ENCODE data around the gene SULT1A3. TPM values are rescaled to one million over a fixed set of nuclear protein-coding genes. Genes with fewer than 3 reads are reported as not detected.
"Not testable (repeated sequence)": the region's sequence is repeated elsewhere in the genome, so short reads cannot be mapped to it uniquely, and the experiment has no call there.

Gene SULT1A3
- total and polyA plus RNA-seq, 2 of the 8 experiments (the other 6 are each of a cell fraction or from before 2014, with no cell fraction given) = 1.9 to 13.8 TPM

DNA sequence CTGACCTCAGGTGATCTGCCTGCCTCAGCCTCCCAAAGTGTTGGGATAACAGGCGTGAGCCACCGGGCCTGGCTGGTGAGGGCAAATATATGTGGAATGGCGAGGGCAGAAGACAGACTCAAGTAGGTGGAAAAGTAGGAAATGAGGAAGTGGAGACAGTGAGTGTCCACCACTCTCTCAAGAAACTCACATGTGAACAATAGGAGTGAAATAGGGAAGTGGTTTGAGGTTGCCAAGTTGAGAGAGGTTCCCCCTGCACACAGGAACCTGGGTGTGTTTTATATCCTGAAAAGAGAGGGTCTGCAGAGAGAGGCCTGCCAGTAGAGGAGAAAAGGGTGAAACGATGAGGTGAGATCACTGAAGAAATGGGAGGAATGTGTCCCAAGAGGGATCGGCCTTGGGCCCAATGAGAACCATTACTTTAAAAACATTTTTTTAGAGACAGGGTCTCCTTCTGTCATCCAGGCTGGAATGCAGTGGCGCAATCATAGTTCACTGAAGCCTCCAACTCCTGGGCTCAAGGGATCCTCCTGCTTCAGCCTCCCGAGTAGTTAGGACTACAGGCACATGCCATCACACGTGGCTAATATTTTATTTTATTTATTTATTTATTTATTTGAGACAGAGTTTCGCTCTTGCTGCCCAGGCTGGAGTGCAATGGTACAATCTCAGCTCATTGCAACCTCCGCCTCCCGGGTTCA, 32.7 kb upstream of the SULT1A3 start:
- Histone ChIP-seq H3K23ac (ENCODE audit: insufficient read length) (no peak overlapping the region), H3K56ac (replicated peaks; ENCODE audit: insufficient read length, low read depth, low read length) (no peak overlapping the region), H4K20me1 (replicated peaks in 1 of 2; ENCODE audit: control insufficient read depth in 1 of 2, insufficient read depth in 2 of 2, low read length in 2 of 2) (no peaks in the 10 kb centered on the region), H3K27ac (ENCODE audit: low read depth, low read length) (no peak overlapping the region), H3K79me1 (ENCODE audit: low read depth, low read length) (no peaks in the 10 kb centered on the region), H3K4me2 (ENCODE audit: insufficient read depth in 1 of 2, low read depth in 2 of 2, low read length in 2 of 2) (no peak overlapping the region), H3K36me3 (ENCODE audit: control insufficient read depth in 2 of 4, insufficient read depth in 4 of 4, low read length in 3 of 4) (no peaks in the 10 kb centered on the region), H3K79me2 (ENCODE audit: control insufficient read depth in 1 of 2, insufficient read depth in 2 of 2, low read length in 2 of 2) (no peaks in the 10 kb centered on the region), H2BK20ac (ENCODE audit: low read length) (no peak overlapping the region), H3K9ac (replicated peaks in 1 of 4; ENCODE audit: extremely low read depth in 1 of 4, low read depth in 3 of 4, low read length in 3 of 4) (no peak overlapping the region), H4K8ac (ENCODE audit: extremely low read depth, insufficient read depth, low read length) (no peak overlapping the region), H2BK12ac (ENCODE audit: low read depth, low read length) (no peak overlapping the region), H3K4me3 (ENCODE audit: extremely low read depth in 1 of 4, insufficient read depth in 2 of 4, low read depth in 3 of 4, low read length in 4 of 4) (no peak overlapping the region), H3K4ac (replicated peaks; ENCODE audit: insufficient read length, low read depth, low read length) (no peak overlapping the region), H2BK120ac (replicated peaks; ENCODE audit: low read depth, low read length) (no peak overlapping the region), H3K14ac (ENCODE audit: insufficient read length) (no peak overlapping the region), H3K9me3 (ENCODE audit: insufficient read depth in 2 of 2, low read depth in 1 of 2, low read length in 1 of 2) (no peaks in the 10 kb centered on the region), H4K5ac (ENCODE audit: insufficient read length, low read depth, low read length) (no peak overlapping the region), H3K23me2 (ENCODE audit: low read depth, low read length) (no peaks in the 10 kb centered on the region), H4K91ac (replicated peaks; ENCODE audit: insufficient read length, low read length) (no peak overlapping the region), H2AK5ac (ENCODE audit: low read depth, low read length) (no peak overlapping the region), H2BK5ac (ENCODE audit: low read depth, low read length) (no peak overlapping the region), H3K27me3 (replicated peaks in 1 of 4; ENCODE audit: control insufficient read depth in 3 of 4, extremely low read depth in 1 of 4, insufficient read depth in 3 of 4, low read length in 3 of 4) (no peaks in the 10 kb centered on the region), H2AFZ (ENCODE audit: low read length) (no peak overlapping the region), H3K4me1 (replicated peaks in 1 of 4; ENCODE audit: control insufficient read depth in 3 of 4, insufficient read depth in 4 of 4, low read length in 3 of 4) (no peaks in the 10 kb centered on the region), H2BK15ac (ENCODE audit: low read length) (no peak overlapping the region), H3K18ac (ENCODE audit: extremely low read depth, low read length) (no peak overlapping the region)
- ChIA-PET POLR2A (ENCODE audit: partially characterized antibody) (no interaction called here), CTCF (ENCODE audit: partially characterized antibody) (no interaction called here)
- no peak for DNase-seq (ENCODE audit: low read depth in 1 of 2, low spot score in 2 of 2)
- 80% methylated on average over 11 of the region's 11 CpGs; no CpG with 5 or more reads in 1 of the 2 experiments for WGBS, 2 experiments (ENCODE audit: extremely low coverage in 1 of 2, insufficient coverage in 1 of 2, insufficient read length in 1 of 2, insufficient replicate concordance in 2 of 2, low coverage in 1 of 2, low lambda C conversion rate in 2 of 2, missing lambda C conversion rate in 1 of 2)
- TF ChIP-seq EGR1 (IDR thresholded peaks at IDR 0.05; ENCODE audit: borderline replicate concordance, low read depth, low read length) = no peak
- no peak for FAIRE-seq

DNA sequence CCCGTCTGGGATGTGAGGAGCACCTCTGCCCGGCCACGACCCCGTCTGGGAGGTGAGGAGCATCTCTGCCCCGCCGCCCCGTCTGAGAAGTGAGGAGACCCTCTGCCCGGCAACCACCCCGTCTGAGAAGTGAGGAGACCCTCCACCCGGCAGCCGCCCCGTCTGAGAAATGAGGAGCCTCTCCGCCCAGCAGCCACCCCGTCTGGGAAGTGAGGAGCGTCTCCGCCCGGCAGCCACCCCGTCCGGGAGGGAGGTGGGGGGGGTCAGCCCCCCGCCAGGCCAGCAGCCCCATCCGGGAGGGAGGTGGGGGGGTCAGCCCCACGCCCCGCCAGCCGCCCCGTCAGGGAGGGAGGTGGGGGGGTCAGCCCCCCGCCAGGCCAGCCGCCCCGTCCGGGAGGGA, 30.3 kb upstream of the SULT1A3 start:
- H2BK120ac ChIP-seq (replicated peaks; ENCODE audit: low read depth, low read length); H2BK15ac ChIP-seq (ENCODE audit: low read length); H2BK20ac ChIP-seq (ENCODE audit: low read length); H4K91ac ChIP-seq (replicated peaks; ENCODE audit: insufficient read length, low read length); H2BK12ac ChIP-seq (ENCODE audit: low read depth, low read length); H3K4me3 ChIP-seq (ENCODE audit: extremely low read depth in 1 of 4, insufficient read depth in 2 of 4, low read depth in 3 of 4, low read length in 4 of 4); H3K4me2 ChIP-seq (ENCODE audit: insufficient read depth in 1 of 2, low read depth in 2 of 2, low read length in 2 of 2); H3K9me3 ChIP-seq (ENCODE audit: insufficient read depth in 2 of 2, low read depth in 1 of 2, low read length in 1 of 2); H2AK5ac ChIP-seq (ENCODE audit: low read depth, low read length); H4K8ac ChIP-seq (ENCODE audit: extremely low read depth, insufficient read depth, low read length); H3K36me3 ChIP-seq (ENCODE audit: control insufficient read depth in 2 of 4, insufficient read depth in 4 of 4, low read length in 3 of 4); H3K23me2 ChIP-seq (ENCODE audit: low read depth, low read length); DNase-seq (ENCODE audit: low read depth in 1 of 2, low spot score in 2 of 2); H3K14ac ChIP-seq (ENCODE audit: insufficient read length); H3K56ac ChIP-seq (replicated peaks; ENCODE audit: insufficient read length, low read depth, low read length); POLR2A ChIA-PET (ENCODE audit: partially characterized antibody); H2AFZ ChIP-seq (ENCODE audit: low read length); H3K9ac ChIP-seq (replicated peaks in 1 of 4; ENCODE audit: extremely low read depth in 1 of 4, low read depth in 3 of 4, low read length in 3 of 4); H3K4ac ChIP-seq (replicated peaks; ENCODE audit: insufficient read length, low read depth, low read length); FAIRE-seq; H4K20me1 ChIP-seq (replicated peaks in 1 of 2; ENCODE audit: control insufficient read depth in 1 of 2, insufficient read depth in 2 of 2, low read length in 2 of 2); H3K79me2 ChIP-seq (ENCODE audit: control insufficient read depth in 1 of 2, insufficient read depth in 2 of 2, low read length in 2 of 2); H2BK5ac ChIP-seq (ENCODE audit: low read depth, low read length); H3K27ac ChIP-seq (ENCODE audit: low read depth, low read length); H3K4me1 ChIP-seq (replicated peaks in 1 of 4; ENCODE audit: control insufficient read depth in 3 of 4, insufficient read depth in 4 of 4, low read length in 3 of 4); H4K5ac ChIP-seq (ENCODE audit: insufficient read length, low read depth, low read length); H3K18ac ChIP-seq (ENCODE audit: extremely low read depth, low read length); H3K23ac ChIP-seq (ENCODE audit: insufficient read length); H3K79me1 ChIP-seq (ENCODE audit: low read depth, low read length); H3K27me3 ChIP-seq (replicated peaks in 1 of 4; ENCODE audit: control insufficient read depth in 3 of 4, extremely low read depth in 1 of 4, insufficient read depth in 3 of 4, low read length in 3 of 4): not testable (repeated sequence)
- CTCF ChIA-PET (ENCODE audit: partially characterized antibody) = interaction anchor here (0.8 kb wide), 1 partner anchor 57 kb away, joined by 3 read pairs; no protein-coding TSS in a partner anchor
- WGBS, 2 experiments (ENCODE audit: extremely low coverage in 1 of 2, insufficient coverage in 1 of 2, insufficient read length in 1 of 2, insufficient replicate concordance in 2 of 2, low coverage in 1 of 2, low lambda C conversion rate in 2 of 2, missing lambda C conversion rate in 1 of 2) = no CpG with 5 or more reads among the region's 29 CpGs
